ENCODE results near the gene SUMO3.
"Not testable (repeated sequence)": the region's sequence is repeated elsewhere in the genome, so short reads cannot be mapped to it uniquely, and the experiment has no call there.

Gene SUMO3

DNA sequence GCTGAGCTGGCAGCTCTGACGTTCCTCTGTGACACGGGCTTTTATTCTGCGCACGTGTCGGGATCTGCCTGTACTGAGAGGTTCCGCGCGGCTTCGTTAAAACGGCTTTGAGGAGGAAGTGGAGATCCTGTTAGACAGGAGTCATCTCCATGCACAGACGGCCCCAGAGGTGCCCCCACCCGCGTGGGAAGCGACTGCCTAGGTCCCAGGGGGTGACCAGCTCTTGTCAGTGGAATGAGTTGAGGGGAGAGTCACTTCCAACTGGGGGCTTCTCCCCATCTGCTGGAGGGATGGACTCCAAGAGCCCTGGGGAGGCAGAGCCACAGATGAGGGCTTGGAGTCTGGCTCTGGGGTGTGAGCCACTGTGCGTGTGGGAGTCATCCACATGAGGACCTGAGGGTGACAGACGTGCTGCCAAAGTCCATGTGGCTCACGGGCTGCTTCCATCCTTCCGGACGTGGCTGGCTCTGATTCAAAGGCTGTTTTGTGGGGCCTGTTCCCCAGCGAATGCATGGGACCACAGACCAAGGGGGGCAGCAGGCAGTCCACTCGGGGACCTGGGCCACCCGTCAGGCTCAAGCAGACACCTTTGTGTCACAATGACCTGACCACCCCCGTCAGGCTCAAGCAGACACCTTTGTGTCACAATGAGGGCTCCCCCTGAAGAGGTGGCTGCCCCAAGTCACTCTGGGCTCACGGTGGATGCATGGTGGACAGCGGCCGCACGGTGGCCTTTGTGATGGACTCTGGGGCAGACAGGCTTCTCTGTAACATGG lies 28.8 kb upstream of the SUMO3 start:
- DNase-seq: no peak

- peak; percentile 71 for DNase-seq
Measured at GRCh38 chr21:44846224-44846484, 28.3 kb upstream of the SUMO3 start.

DNA sequence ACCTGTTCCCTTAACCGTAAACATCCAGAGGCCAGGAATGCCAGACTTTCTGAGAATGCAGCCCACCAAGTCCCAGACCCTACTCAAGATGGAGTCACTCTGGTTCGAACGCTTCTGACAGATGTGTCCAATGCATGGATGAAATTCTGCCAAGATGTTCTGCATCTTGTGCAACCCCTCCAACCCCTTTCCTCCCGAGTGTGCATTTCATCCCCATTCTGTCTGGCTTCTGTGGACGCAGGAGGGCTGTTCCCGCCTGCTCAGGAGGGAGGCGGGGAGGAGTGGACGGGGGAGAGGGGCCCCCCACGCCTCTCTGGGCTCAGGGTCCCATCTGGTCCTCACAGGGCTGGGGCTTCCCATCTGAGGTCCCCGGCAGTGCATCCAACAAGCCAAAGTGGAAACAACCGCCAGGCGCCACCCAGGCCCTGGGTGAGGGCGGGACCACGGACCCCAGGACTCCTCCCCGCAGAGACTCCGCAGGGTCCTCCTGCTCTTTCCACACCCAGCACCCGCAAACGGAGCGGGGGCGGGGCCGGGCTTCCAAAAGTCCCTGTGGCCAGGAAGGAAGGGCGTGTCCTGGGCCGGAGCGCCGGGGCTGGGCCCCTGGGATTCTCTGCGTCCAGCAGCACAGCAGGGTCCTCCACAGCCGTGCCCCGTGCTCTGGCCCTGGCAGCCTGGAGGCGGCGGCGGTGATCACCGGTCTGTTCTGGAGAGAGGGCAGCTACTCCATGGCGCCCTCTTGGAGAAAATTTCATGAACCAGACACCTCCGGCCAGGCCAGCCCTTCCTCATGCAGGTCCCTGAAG lies 27.8 kb upstream of the SUMO3 start:
- DNase-seq: peak; percentile 63

DNA sequence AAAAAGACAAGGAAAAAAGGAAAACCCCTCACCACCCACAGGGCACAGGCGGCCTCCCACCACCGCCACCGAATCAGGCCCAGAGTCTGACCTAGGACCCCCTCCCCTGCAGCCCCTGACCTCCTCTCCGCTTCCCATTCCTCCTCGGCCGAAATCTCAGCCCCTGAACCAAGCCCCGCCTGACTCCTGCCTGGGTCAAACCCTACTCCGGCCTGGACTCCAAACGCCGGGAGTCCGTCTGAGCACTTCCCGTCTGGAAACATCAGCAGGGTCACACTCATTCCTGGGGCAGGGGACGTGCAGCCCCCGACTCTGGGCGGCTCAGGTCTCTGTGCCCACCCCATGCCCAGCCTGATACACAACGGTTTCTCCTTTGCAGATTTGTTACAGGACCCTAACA lies 26.4 kb upstream of the SUMO3 start:
- DNase-seq: no peak

GRCh38 chr21:44842721-44843445 lies 25.0 kb upstream of the SUMO3 start:
- DNase-seq: no peak

- DNase-seq: no peak
Measured at GRCh38 chr21:44842087-44842486, 24.2 kb upstream of the SUMO3 start.

GRCh38 chr21:44840771-44841170 lies 22.9 kb upstream of the SUMO3 start:
- DNase-seq: no peak

DNA sequence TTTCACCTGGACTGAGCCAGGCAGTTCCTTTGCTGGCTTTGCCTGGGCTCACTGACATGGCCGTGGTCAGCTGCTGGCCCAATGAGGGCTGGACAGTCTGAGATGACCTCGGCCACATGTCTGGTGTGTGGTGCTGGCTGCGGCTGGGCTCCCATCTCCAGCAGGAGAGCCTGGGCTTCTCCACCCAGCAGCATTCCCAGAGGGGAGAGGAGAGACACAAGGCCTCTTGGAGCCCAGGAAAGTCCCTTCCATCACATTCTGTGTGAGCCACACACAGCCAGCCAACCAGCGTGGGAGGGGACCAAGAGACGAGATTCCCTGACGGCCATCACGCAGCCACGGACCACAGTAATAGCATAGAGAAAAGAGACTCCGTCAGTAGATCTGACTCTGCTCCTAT lies 21.1 kb upstream of the SUMO3 start:
- DNase-seq: no peak

DNA sequence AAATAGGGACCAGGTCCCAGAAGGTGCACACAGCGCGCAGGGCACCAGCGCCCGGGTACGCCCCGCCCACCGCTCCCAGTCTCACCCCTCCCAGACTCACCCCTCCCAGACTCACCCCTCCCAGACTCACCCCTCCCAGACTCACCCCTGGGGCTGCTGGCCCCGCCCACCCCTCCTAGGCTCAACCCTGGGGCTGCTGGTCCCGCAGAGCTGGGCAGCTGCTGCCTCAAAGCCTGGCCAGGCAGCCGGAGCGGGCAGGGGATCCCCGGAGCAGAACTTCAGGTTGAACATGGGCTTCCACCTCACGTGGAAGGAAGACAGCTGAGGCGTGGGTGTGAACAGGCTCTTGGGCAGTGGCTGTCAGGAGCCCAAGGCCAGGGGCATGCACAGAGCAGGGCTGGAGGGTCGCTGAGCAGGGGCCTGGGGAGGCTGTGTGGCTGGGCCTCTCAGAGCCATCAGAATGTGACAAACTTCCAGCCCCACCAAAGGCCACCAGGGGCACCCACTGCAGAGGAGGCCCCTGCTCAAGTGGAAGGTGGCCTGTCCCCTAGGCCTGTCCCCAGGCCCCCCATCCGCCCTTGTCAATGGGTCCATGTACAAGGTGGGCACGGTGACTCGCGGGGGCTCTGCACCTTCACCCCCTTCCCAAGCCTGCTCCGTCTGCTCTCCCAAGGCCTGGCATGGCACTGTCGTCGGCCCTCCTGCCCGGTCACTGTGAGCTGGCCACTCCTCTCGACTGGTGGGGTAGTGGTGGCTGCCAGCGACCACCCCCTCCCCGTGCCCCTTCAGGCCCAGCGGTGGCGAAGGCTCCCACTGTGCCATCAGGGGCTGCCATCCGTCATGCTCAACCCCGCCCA lies 20.4 kb upstream of the SUMO3 start:
- no peak for DNase-seq

DNA sequence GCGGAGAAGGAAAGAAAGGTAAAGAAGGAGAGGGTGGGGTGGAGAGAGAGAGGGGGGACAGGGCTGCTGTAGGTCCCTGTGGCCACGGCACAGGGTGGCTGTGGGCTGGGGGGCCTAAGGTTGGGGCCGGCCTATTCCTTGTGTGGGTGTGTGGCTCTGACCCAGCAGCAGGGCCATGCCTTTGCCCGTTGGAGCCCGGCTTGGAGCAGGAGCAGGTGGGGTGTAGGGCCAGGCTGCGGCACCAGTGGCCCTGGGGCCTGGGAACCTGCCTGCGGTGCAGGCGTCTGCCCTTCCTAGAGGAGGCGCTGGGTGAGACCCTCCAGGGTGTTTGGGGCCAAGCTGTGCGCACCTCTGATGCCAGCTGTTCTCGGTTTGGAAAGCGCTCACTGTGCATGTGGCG lies 19.7 kb upstream of the SUMO3 start:
- no peak for DNase-seq

- DNase-seq: peak; percentile 86
Measured at GRCh38 chr21:44836666-44837471, 19.0 kb upstream of the SUMO3 start.

DNA sequence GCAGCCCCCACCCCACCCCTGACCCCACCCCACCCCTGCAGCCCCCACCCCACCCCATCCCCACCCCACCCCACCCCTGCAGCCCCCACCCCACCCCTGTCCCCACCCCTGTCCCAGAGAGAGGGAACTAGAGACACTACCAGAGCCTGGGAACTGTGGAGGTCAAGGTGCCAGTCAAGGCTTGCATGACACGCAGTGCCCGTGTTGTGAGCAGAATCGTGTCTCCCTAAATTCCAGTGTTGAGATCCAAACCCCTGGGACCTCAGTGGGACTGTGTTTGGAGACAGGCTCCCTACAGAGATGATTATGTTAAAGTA lies 18.4 kb upstream of the SUMO3 start:
- no peak for DNase-seq

GRCh38 chr21:44835647-44835973 lies 17.7 kb upstream of the SUMO3 start:
- no peak for DNase-seq

DNA sequence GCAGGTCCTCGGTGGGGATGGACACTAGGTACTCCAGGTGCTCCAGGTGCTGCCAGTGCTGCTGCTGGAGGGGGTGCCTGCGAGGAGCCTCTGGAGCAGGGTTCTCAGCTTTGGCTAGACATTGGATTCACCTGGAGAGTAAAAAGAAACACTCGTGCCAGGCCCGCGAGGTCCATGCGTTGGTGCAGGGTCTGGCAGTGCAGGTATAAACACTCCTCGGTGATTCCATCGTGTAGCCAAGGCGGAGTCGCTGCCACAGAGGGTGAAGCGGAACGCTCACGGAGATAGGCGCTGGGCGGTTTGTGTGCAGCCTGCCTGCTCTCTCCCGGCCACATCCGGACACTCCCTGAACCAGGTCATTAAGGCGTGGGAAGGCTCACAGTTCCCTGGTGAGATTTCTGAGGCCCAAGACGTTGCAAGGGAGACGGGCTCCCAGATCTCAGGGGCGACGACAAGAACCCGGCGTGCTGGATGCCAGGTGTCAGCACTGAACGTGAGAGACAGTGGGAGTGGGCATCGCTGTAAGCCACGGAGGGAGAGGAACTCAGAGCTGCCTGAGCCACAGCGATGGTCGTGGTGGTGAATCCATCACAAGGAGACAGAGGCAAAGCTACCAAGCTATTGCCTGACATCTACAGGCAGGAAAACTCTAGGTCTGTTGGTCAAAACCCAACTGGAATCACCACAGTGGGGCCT lies 17.2 kb upstream of the SUMO3 start:
- DNase-seq: no peak

DNA sequence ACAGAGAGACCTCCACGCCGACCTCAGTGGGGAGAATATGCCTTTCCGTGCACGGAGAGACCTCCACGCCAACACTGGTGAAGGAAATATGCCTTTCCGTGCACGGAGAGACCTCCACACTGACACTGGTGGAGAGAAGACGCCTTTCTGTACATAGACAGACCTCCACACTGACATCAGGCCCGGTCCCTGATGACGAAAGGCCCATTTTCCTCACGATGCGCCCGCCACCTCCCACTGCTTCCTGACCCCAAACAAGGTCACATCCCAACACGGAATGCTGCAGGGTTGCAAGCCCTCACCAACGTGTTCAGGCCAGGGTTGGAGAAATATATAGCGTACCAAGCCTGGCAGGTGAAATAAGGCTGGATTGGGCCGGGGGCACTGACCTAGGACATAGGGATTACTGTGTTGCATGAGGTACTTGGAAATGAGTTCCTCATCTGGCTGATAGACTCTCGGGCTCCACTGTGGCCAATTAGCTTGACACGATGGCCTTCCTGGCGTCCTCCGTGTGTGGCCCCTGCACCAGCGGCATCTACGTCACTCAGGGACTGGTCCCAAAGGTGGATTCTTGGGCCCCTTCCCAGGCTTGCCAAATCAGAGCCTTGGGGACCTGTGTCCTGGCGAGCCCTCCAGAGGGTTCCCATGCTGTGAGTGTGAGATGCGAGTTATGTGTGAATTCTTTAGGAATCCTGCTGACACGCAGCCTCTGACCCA lies 16.5 kb upstream of the SUMO3 start:
- DNase-seq: no peak

DNA sequence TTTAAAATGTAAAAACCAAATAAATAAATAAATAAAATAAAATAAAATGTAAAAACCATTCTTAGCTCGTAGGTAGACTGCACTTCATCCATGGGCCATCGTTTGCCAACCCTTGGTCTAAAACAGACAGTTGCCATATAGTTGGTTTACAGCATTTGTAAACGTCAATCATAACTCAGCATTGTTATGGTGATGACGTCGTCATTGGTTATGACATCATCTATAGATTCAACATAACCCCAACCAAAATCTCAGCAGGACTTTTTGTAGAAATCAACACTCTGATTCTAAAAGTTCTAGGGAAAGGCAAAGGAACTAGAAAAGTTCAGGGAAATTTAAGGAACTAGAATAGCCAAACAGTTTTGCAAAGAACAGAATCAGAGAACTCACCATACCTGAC lies 15.8 kb upstream of the SUMO3 start:
- no peak for DNase-seq

DNA sequence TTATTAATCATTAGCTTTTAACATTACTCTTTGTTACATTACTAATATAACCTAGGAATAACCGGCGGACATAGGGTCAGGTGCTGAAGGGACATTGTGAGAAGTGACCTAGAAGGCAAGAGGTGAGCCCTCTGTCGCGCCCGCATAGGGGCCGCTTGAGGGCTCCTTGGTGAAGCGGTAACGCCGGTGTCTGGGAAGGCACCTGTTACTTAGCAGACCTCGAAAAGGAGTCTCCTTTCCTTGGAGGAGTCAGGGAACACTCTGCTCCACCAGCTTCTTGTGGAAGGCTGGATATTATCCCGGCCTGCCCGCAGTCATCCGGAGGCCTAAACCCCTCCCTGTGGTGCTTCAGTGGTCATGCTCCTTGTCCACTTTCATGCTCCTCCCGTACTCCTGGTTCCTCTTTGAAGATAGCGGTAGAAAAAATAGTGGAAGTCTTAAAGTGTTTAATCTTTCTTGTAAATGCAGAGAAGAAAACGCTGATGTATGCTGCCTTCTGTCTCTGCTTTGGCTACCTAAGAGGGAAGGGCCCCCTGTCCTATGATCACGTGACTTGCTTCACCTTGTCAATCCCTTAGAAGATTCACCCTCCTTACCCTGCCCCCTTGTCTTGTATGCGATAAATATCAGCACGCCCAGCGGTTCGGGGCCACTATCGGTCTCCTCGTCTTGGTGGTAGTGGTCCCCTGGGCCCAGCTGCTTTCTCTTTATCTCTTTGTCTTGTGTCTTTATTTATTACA lies 14.8 kb upstream of the SUMO3 start:
- DNase-seq: not testable (repeated sequence)

- DNase-seq: no peak
Measured at GRCh38 chr21:44831227-44831860, 13.5 kb upstream of the SUMO3 start.

GRCh38 chr21:44829507-44830092 lies 11.7 kb upstream of the SUMO3 start:
- no peak for DNase-seq

All from eye (tissue), 1 donor.